LoVo (cell line): ENCODE data around the gene TRMT2A.
"Not testable (repeated sequence)": the region's sequence is repeated elsewhere in the genome, so short reads cannot be mapped to it uniquely, and the experiment has no call there.

Source experiments
- DNase-seq: peaks from one replicate; pipeline ENCODE4 v3.0.0-alpha.2; 2016; ENCODE audit warnings: low spot score

TRMT2A gene

DNA sequence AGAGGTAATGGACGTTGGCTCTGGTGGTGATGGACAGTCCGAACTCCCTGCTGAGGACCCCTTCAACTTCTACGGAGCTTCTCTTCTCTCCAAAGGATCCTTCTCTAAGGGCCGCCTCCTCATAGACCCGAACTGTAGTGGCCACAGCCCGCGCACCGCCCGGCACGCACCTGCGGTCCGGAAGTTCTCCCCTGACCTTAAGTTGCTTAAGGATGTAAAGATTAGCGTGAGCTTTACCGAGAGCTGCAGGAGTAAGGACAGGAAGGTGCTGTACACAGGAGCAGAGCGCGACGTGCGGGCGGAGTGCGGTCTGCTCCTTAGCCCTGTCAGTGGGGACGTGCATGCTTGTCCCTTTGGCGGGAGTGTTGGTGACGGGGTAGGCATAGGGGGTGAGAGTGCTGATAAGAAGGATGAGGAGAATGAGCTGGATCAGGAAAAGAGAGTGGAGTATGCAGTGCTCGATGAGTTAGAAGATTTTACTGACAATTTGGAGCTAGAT is 30.9 kb downstream of the TRMT2A start:
- no peak for DNase-seq

DNA sequence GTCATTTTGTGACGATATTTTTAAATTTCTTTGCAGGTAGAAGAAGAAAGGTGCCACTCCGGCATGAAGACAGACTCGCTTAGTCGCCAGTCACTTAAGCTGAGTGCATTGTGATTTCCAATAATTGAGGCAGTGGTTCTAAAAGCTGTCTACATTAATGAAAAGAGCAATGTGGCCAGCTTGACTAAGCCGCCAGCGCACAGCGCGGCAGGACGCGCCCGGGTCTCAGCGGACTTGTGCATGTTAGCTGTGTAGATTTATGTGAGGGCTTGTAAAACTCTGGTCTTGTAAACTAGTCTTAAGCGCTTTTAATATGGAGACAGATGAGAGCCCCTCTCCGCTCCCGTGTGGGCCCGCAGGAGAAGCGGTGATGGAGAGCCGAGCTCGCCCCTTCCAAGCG is 31.4 kb downstream of the TRMT2A start:
- no peak for DNase-seq

DNA sequence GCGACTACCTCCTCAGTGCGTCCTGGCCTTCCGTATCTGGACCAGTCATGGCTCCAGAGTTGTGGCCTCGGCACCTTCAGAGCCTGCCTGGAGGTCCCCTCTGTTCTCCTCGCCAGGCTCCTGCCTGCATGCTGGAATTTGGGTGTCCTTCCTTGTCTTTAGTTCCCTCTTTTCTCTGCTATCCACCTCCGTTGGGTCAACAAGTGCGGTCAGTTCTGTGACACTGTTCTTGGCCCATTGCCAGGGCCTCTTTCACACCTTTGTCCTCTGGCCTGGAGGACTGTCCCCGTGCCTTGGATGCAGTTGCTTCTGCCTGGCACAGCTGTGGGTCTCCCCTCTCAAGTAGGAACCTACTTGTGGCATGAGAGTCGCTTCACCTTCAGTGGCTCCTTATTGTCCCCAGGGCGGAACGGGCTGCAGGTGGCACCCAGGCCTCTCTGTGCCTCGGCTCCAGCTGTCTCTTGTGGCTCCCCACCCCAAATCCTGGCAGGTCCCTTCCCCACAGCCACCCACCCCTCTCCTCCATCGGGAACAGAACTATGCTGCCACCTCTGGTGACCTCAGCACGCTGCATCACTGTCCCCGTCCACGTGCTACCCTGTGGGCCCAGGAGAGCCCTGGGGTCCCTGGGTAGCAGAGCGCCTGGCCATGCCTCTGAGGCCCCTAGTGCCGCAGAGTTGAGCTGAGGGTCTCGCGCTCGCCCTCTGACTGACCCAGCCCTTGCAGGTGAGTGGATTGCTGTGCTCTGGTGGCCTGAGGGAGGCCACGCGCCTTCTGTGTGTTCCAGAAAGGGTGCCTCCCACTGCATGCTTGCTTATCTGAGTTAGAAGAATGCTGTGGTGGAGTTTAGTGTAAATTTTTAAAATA is 32.2 kb downstream of the TRMT2A start:
- no peak for DNase-seq

DNA sequence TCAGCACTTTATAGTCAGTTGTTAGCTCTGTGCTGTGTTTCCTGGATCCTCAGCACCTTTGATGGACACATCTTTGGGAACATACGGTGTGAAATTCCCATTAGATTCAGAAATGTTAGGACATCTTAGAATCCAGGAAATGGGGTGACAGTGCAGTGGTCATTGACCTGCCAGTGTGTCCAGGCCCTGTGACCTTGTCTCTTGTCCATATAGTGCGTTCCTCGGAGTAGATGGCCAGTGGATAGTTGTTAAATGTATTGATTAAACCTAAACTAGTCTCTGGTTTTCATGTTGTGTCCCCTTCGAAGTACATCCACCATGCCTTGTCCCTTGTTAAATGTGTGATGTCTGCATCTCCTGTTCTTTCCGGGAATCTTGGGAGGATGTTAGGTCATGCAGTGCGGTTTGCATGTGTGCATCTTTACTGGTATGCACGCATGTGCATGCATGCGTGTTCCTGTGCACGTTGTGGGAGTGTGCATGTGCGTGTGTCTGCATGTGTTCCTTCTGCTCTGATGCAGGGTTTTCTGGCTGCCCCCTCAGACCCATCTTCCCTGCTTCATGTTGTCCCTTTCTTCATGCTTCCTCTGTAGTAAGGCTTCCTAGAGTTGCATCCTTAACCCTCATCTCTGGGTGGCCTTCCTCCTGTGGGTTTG is 33.0 kb downstream of the TRMT2A start:
- DNase-seq = no peak

DNA sequence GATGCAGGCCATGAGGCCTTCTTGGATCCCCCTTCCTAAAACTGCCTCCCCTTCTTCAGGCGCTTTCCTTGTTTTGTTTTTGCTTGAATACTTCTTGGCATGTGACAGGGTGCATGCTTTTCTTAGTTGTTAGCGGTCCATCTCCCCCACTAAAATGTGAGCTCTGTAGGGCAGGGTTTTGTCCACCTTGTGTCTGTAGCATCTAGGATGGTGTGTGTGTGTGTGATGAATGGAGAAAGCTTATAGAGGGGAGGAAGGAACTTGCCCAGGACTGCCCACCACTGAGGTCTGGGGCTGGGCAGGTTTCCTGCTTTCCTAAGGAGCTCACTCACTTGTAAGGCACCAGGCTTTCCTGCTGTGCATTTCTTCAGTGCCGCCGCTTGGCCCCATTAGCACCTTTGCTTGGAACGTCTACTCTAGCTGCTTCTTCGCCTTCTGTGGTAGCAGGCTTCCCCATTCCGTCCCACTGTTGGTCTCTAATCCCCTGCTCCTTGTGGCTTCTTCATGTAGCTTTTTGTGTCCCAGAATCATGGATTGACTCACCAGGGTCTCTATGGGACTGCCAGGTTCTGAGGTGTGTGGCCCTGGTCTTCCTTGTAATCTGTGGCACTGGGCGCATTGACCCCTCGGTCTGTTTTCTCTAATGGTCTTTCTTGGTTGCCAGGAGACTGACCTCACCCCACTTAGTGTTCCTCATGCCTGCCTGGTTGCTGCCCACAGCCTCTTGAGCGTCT is 33.7 kb downstream of the TRMT2A start:
- no peak for DNase-seq

DNA sequence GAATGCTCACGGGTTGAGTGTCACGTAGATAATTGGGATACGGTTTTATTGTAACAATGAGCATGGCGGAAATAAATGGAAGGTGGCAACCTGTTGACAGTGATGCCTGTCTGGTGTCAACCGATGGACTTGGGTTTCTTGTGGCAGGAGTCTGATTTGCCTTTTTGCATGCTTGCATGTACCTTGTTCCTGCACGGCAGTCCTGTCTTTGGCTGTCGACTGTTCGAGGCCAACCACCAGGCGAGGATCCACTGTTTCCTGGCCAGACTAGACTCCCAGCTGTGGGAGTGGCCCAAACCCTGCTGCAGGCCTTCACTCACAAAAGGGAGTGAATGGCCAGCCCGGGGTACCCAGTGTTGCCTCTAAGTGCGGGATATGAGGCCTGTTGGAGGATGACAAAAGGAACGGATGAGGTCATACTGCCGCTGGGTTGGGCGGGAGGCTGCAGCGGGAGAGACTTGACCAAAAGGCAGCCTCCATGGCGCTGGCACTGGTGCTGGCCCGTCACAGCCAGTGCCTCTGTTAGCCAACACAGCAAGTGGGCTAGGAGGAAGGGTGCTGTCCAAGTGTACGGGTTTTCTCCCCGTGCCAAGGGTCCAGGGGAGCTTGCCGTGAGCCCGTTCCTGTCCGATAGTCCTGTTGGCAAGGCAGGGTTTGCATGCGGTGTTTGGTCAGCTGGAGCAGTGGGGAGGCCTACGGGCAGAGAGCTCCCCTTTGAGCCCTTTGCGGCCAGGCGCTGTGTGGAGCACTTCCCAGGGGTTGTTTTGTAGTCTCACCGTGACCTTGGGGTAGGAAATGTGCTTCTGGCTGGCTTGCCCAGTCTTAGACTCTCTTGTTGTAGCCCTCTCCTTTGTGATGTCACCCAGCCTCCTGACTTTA is 36.0 kb downstream of the TRMT2A start:
- DNase-seq = peak; percentile 24

DNA sequence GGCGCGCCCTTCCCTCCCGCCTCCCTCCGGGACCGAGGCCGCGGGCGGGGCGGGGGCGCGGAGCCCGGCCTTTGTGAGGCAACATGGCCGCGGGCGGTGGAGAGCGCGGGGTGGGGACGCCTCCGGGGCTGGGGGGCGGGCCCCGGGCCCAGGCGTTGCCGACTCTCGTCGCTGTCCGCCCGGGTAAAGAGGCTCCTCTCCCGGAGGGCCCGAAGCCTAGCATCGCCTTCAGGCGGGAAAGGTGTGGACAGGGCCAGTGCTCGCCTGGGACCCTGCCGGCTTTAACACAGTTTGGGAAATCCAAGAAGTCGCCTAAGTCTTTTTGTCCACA is 36.6 kb downstream of the TRMT2A start:
- peak; percentile 45 for DNase-seq

DNA sequence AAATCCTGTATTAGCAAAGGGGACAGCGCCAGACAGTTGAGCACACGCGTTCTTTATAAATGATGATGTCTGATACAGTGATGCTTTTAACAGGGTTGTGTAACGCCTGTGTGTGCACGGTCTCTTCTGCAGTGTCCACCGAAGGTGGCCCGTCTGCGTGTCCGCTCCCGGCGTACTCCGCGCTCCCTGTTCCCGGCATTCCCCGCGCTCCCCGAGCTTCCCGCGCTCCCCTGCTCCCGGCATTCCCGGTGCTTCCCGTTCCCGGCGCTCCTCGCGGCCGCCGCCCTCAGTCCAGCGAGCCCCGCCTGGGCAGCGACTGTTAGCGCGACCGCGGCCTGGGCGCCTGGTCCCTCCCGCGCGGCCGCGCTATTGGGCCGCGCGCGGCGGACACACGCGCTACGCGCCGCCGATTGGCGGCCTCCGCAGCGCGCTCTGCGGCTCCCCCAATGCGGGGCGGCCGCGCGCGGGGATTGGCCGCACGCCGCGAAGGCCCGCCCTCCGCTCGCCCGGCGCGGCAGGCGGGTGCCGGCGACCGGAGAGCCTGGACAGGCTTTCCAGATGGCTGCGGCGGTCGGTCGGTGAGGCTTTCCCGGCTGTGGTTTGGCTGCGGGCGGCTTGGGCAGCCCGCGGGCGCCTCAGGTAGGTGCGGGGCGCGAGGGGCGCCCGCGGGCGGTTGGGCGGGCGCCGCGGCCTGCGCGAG is 37.1 kb downstream of the TRMT2A start, which contains the start of gene DGCR8:
Gene DGCR8 (plus strand): TSS at position 497 of the 700 bp plus-strand sequence. CDS start 5,723 bp downstream, outside the sequence.
- DNase-seq = peak; percentile 94

DNA sequence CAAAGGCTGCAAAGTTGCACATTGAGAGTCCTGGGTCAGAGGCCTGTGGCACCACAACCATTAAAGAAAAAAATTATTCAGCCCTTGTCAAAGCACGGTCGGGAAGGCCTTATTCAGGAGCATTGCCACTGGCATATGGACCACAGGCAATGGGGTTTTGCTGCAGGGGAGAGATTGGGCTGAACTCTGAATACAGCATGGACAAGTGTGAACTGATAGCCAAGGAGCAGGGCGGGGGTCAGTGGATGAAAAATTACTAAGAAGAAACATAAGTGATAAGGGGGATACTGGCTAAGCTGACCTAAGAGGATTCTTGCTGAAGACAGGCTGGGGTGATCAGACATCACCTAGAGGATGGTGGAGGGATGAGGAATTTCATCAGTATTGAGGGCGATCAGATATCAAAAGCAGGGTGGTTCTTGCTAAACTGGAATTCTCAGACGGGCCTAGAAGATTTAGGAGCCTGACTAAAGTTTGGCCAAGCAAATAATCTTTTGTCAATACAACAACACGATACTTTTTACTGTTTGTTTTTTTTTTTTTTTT is 40.3 kb downstream of the TRMT2A start:
- DNase-seq = no peak

DNA sequence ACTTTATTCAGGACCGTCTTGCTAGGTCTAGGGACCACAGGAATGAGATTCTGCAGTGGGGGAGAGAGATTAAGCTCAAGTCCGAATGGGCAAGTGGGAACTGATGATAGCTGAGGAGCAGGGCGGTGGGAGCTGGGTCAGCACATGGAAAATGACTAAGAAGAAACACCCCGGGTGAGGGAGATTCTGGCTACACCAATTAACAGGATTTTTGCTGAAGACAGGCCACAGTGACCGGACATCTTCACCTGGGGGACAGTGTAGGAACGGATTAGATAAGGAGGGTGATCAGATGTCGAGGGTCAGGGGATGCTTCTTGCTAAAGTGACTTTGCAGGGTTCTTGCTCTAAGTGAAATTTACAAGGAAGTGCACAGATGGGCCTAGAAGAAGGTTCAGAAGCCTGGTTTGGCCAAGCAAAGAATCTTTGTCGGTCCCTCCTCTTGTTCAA is 45.5 kb downstream of the TRMT2A start:
- no peak for DNase-seq

DNA sequence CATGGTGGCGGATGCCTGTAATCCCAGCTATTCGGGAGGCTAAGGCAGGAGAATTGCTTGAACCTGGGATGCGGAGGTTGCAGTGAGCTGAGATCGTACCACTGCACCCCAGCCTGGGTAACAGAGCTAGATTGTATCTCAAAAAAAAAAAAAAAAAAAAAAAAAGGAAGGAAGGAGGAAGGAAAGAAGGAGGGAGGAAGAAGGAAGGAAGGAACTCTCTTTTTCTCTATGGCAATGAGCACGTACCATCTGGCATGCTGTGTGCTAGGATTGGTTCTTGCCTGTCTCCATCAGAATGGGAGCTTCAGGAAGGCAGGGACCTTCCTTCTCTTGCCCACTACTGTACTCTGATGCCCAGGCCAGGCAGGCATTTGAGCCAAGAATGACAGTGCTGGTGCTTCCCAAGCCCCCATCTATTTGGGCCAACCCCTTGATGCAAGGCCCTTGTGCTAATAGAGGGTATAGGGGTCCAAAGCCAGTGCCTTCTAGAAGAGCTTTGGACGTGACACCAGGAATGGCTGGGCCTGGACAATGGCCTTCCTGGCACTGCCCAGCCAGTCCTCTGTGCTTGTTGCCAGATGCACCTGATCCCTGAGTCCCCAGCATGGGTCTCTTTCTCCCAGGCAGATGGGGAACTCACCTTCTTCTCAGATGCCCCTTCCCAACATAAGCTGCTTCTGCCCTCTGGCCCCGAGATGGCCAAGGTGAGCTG is 47.5 kb downstream of the TRMT2A start:
- no peak for DNase-seq

DNA sequence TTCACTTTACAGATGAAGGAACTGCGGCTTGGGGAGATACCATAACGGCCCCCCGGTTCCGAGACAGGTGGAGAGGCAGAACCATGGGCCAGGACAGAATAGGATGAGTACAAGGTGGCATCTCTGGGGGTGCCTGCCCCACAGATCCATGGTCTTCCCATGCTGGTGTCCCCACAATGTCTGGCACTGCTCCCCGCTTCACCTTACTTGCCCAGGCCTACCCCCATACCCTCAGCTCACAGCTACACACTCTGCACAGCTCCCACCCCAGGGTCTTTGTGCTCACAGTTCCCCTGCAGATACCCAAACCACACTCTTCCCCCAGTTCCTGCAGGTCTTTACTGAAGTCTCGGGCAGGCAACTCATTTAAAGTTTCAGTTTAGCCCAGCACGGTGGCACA is 48.4 kb downstream of the TRMT2A start:
- DNase-seq = no peak

DNA sequence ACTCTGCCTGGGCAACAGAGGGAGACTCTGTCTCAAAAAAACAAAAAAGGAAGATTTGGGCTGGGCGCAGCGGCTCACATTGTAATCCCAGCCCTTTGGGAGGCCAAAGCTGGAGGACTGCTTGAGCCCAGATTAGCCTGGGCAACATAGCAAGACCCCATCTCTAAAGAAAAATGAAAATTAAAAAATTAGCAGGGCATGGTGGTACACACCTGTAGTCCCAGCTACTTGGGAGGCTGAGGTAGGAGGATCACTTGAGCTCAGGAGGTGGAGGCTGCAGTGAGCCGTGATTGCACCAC is 49.7 kb downstream of the TRMT2A start:
- DNase-seq = not testable (repeated sequence)

DNA sequence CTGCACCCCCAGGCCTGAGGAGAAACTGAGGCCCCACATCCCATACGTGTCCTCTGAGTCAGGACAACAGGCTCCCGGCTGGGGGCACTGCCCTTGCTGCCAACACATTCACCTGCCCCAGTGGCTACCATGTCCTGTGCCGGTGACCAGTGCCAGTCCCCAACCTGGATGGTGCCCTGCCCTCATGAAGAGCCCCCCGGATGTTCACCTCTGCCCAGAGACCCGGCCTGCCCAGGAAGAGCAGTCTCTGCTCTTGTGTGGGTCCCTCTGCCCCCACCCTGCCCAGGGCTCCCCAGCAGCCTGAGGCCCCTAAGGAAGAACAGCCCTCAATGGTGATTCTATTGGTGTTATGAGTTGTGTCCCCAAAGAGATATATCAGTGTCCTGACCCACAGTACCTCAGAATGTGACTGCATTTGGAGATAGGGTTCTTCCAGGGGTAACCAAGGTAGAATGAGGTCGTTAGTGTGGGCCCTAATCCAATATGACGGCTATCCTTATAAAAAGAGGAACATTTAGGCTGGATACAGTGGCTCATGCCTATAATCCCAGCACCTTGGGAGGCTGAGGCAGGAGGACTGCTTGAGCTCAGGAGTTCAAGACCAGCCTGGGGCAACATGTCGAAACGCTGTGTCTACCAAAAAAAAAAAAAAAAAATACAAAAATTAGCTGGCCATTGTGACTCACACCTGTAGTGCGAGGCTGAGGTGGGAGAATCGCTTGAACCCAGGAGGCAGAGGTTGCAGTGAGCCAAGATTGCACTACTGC is 50.2 kb downstream of the TRMT2A start:
- no peak for DNase-seq

DNA sequence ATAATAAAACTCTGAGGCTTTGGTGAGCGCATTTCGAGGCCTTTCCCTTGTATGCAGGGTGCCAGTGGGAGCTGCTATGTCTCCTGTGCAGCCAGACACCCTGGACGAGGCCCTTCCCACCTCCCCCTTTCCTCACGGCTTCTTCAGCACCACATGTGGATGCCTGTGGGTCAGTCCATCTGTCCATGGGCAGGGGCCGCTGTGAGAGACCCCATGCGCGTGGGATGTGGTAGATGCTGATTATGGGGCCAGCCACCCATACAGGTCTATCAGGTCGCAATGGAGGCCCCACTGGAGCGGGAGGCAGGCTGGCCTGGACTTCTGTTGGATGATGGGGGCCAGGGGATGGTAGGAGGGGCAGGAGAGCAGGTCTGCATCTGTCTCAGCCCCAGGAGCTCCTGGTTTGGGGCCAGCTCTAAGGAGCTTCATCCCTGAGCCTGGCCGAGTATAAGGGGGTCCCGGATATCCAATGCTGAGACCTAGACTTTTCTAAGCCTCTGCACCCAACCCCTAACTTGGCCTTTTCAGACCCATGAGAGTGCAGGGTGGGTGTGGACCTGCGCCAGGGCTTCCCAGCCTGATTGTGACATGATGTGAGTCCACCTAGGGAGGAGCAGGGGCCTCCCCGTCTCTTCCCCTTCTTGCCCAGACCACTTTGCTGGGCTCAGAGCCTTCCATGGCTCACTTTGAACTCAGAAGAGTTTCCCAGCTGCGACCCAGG is 51.0 kb downstream of the TRMT2A start:
- no peak for DNase-seq

DNA sequence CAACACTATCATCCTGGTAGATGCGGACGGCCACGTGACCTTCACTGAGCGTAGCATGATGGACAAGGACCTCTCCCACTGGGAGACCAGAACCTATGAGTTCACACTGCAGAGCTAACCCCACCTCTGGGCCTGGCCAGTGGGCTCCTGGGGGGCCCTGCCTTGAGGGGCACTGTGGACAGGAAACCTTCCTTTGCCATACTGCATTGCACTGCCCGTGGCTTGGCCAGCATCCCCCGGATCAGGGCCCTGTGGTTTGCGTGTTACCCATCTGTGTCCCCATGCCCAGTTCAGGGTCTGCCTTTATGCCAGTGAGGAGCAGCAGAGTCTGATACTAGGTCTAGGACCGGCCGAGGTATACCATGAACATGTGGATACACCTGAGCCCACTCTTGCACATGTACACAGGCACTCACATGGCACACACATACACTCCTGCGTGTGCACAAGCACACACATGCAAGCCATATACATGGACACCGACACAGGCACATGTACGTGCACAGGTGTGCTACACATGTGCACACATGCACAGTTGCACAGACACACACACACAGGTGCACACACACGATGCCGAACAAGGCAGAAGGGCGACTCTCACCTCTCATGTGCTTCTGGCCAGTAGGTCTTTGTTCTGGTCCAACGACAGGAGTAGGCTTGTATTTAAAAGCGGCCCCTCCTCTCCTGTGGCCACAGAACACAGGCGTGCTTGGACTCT is 52.3 kb downstream of the TRMT2A start:
- DNase-seq = no peak

DNA sequence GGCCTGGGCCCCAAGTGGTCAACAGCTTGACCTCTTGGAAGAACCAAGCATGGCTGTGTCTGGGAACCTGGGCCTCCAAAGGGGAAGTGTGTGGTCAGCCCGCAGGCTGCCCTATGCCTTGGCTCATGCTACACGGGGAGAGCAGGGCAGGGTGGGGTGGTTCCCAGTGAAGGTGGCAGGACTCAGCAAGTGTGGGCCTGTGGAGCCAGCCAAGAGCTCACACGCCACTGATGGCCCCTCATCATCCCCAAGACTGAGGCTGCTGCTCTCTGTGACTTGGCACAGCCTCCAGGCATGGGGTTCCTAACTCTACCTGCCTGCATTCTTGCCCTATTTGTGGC is 52.9 kb downstream of the TRMT2A start:
- DNase-seq = no peak
